ENCODE results near the gene S100PBP. TPM values are rescaled to one million over a fixed set of nuclear protein-coding genes. Genes with fewer than 3 reads are reported as not detected.

S100PBP gene
- 68.8 TPM for total RNA-seq

- peak; percentile 99 for DNase-seq
Observed at GRCh38 chr1:32817159-32817814, at the start of gene S100PBP, which contains the start of gene YARS1. TSS of gene S100PBP (plus strand) at chr1:32817653. CDS start at chr1:32826100, 8,447 bp downstream. TSS of gene YARS1 (minus strand) at chr1:32817358. CDS start at chr1:32817244, 114 bp downstream.

GRCh38 chr1:32768110-32768850, 49.2 kb upstream of the S100PBP start:
- no peak for DNase-seq

- DNase-seq: no peak
Observed at GRCh38 chr1:32769524-32770220, 47.8 kb upstream of the S100PBP start.

- DNase-seq: no peak
Observed at GRCh38 chr1:32770221-32770731, 47.2 kb upstream of the S100PBP start.

- DNase-seq: no peak
Observed at GRCh38 chr1:32770741-32771548, 46.5 kb upstream of the S100PBP start.

- DNase-seq: no peak
Observed at GRCh38 chr1:32771561-32772280, 45.7 kb upstream of the S100PBP start.

GRCh38 chr1:32772281-32773017, 45.0 kb upstream of the S100PBP start:
- no peak for DNase-seq

- peak; percentile 85 for DNase-seq
Observed at GRCh38 chr1:32773018-32773763, 44.3 kb upstream of the S100PBP start.

GRCh38 chr1:32773764-32774463, 43.5 kb upstream of the S100PBP start:
- DNase-seq: peak; percentile 70

GRCh38 chr1:32774464-32774808, 43.0 kb upstream of the S100PBP start:
- no peak for DNase-seq

- peak; percentile 84 for DNase-seq
Observed at GRCh38 chr1:32774950-32775634, 42.4 kb upstream of the S100PBP start.

- no peak for DNase-seq
Observed at GRCh38 chr1:32775640-32776337, 41.7 kb upstream of the S100PBP start.

GRCh38 chr1:32779242-32779641, 38.2 kb upstream of the S100PBP start:
- DNase-seq: no peak

- DNase-seq: no peak
Observed at GRCh38 chr1:32780005-32780404, 37.4 kb upstream of the S100PBP start.

GRCh38 chr1:32780628-32781234, 36.7 kb upstream of the S100PBP start:
- DNase-seq: no peak

- no peak for DNase-seq
Observed at GRCh38 chr1:32782086-32782485, 35.4 kb upstream of the S100PBP start.

- no peak for DNase-seq
Observed at GRCh38 chr1:32783851-32784250, 33.6 kb upstream of the S100PBP start.

- DNase-seq: no peak
Observed at GRCh38 chr1:32784817-32785216, 32.6 kb upstream of the S100PBP start.

All from tongue (tissue), 2 donors.